Activated CD4-positive, CD25-positive, alpha-beta regulatory T cell treated with anti-CD3 and anti-CD28 coated beads, Interleukin-2, amount 50 U/mL, for 72 hours (primary cell): ENCODE measurements around the gene LSS.
"Not testable (repeated sequence)": the region's sequence is repeated elsewhere in the genome, so short reads cannot be mapped to it uniquely, and the experiment has no call there.

Experiments used
- DNase-seq: peaks from one replicate; pipeline ENCODE4 v3.0.0; 2021

Gene LSS

GRCh38 chr21:46202592-46203202 is 25.9 kb downstream of the LSS start:
- DNase-seq = no peak

- DNase-seq = not testable (repeated sequence)
Measured at GRCh38 chr21:46200877-46201803, 27.4 kb downstream of the LSS start.

- no peak for DNase-seq
Measured at GRCh38 chr21:46199436-46200373, 28.9 kb downstream of the LSS start.

- DNase-seq = no peak
Measured at GRCh38 chr21:46196733-46197132, 31.8 kb downstream of the LSS start.

GRCh38 chr21:46195595-46196195 is 32.9 kb downstream of the LSS start:
- no peak for DNase-seq

- DNase-seq = no peak
Measured at GRCh38 chr21:46194374-46195334, 33.9 kb downstream of the LSS start.

- DNase-seq = no peak
Measured at GRCh38 chr21:46193829-46194373, 34.7 kb downstream of the LSS start.

GRCh38 chr21:46191686-46192575 is 36.6 kb downstream of the LSS start:
- no peak for DNase-seq

- DNase-seq = no peak
Measured at GRCh38 chr21:46191257-46191685, 37.3 kb downstream of the LSS start.

GRCh38 chr21:46190491-46191131 is 38.0 kb downstream of the LSS start:
- DNase-seq = no peak

- DNase-seq = no peak
Measured at GRCh38 chr21:46189959-46190490, 38.5 kb downstream of the LSS start.

- no peak for DNase-seq
Measured at GRCh38 chr21:46189213-46189958, 39.2 kb downstream of the LSS start.

- no peak for DNase-seq
Measured at GRCh38 chr21:46188226-46189212, 40.1 kb downstream of the LSS start.

- DNase-seq = no peak
Measured at GRCh38 chr21:46187814-46188213, 40.8 kb downstream of the LSS start.

- no peak for DNase-seq
Measured at GRCh38 chr21:46187261-46187660, 41.3 kb downstream of the LSS start.

GRCh38 chr21:46185716-46186115 is 42.9 kb downstream of the LSS start:
- DNase-seq = no peak
